LoVo (cell line): ENCODE measurements around the gene SULT1C4.
A peak's percentile ranks its signal among the peaks of the same experiment; 100 is the strongest.

Experiments used
- DNase-seq: peaks from one replicate; pipeline ENCODE4 v3.0.0-alpha.2; 2016; ENCODE audit warnings: low spot score

SULT1C4 gene

DNA sequence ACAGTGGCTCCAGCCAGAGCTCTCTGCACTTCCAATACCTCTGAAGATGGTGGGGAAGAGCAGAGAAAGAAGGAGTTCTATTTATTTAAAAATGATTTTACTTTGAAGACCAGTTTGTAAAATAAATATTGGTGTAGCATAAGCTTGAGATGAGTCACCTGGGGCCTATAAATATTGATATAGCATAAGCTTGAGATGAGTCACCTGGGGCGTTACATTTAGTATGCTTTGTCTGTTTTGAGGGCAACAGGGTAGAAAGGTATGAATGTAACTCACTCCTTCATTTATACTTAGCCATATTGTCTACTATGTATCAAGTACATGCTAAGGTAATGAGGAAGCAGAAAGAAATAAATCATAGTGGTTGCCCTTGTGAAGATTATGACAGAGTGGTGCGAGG, 7.7 kb upstream of the SULT1C4 start:
- peak; percentile 66 for DNase-seq

DNA sequence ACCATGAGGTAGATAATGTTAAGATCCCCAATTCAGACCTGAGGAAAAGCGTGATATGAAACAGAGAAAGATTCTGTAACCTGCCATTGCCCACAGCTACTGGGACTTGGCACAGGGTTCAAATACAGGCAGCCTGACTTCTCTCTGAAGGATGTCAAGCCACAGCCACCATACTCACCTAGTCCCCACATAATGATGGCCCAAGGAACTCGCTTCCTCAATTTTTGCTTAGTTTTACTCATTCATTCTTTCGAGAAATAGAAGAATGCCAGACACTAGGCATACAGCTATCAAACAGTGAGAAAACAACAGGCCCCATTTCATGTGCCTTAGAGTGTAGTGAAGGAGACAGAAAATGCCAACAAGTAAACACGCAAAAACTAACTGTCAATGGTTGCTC, 980 bp upstream of the SULT1C4 start:
- no peak for DNase-seq

DNA sequence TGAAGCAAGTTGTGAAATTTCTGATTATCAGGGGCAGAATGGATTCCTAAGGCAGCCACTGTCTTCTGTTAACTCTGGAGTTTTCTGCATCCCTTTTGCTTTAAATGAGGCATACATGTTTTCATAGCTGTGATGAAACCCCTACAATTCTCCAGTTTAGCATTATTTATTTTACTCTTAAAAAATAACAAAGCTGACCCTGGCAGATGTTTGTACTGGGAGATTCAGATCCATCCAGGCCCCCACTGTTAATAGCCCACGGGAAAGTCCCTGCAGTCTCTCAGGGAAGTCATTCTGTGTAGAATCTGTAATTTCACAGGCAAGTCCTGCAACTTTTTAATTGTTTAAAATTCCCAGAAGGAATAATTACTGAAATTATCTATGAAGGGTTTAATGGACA, 353 bp upstream of the SULT1C4 start:
- no peak for DNase-seq

DNA sequence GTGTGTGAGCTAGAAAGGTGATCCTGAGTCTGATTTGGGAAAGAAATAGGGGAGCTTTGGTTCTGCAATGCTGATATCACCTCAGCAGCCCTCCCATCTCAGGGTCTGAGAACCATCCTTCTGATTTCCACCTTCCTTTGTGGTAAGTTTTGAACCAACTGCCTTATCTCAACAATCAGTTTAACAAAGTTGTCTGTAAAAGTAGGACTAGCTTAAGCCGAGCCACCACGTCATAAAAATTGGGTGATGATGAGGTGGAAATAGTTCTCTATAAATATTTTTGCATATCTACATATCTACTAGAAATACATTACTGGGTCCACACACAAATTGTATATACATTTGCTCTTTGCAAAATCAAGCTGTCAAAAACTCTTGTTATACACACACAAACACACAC, 1.1 kb downstream of the SULT1C4 start:
- DNase-seq = no peak

DNA sequence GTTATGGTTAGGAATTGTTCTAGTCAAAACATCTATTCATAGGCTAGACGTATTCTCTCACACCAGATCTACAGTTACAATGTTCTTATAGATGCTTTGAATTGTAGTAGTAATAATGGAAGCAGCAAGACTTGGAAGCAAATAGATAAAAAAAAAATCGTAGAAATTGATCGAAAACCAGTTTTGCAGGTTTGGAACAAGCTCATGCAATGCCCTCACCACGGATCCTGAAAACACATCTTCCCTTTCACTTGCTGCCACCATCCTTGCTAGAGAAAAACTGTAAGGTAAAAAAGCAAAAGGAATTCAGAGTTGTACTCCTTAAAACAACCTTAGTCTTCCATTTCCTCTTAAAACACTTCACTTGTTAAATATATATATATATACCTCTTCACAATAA, 4.4 kb downstream of the SULT1C4 start:
- DNase-seq = no peak

DNA sequence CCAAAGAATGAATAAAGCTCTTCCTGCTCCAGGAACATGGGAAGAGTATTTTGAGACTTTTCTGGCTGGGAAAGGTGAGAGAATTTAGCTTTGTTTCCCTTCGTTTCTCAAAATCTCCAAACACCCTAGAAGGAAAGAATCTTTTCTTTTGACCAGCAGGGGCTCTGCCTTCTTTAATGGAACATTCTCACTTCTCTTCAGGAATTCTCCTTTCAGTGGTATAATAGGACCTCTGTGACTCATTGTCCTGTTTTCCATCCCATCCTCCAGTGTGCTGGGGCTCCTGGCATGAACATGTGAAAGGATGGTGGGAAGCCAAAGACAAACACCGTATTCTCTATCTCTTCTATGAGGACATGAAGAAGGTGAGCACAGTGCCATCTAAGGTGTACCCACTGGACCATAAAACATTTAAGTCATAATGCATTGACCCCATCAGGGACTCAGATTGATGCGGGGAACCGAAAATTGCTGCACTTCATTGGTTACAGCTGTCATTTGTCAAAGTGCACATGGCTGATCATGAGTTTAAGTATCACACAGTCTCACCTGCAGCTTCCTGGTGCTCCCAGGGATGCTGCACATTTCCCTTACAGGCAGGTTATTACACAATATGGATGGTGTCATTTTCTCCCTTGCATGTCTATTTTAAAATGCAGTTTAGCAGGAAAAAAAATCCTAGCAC, 5.5 kb downstream of the SULT1C4 start:
- no peak for DNase-seq

DNA sequence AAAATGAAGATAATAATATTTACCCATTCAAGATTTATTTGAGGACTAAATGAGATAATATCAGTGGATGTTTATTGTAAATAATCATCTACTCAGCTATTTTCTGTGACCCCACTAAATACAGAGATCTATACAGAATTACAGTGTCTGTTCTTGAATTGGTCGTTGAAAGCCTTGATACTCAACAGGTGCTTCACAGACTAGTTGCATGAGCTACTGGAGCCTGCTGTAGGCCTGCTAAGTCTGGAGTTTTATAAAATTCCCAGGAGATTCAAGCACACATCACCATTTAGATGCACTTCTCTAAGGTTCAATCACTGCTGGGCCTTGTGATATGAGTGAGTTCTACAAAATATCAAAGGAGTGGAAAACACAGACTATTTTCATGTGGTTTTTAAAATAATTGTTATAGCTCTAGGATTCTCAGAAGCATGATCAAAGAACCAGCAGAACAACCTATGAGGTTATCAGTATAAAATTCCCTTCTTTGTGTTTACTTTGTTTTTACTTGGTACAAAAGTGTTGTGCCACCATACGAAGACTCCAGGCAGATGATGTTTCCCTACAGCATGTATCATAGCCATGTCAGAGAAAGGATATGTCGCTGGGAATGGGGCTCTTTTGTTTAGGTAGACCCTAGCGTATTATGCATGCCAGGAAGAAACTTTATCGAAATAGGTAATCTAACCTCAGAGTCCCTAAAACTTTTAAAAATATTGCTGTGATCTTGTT, 7.1 kb downstream of the SULT1C4 start:
- DNase-seq = no peak

DNA sequence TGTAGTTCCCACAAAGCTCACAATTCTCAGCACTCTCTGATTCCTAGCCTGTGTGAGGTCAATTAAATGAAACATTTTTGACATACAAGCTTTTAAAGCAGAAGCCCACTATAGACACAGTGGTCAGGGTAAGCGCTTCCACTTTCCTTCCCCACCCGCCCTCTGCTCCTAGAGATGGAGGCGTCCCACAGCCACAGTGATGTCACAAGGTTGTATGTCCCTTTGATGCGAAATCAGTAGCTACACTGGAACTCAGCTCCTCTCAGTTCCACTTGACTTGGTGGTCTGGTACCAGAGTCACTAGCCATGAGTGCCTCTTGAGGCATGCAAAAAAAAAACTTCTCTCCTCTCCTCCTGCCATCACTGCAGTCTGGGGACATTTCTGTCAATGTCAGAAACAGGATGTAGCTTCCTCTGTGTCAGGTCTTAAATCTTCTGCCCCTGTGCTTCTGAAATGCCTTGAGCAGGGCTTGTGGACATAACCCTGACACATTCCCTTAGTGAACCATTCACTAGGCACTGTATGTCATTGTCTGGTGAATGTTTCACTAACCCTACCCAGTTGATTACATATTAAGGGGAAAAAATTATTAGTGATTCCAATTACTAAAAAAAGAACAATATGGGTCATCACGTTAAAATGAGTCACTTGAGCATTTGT, 7.8 kb downstream of the SULT1C4 start:
- DNase-seq = no peak

DNA sequence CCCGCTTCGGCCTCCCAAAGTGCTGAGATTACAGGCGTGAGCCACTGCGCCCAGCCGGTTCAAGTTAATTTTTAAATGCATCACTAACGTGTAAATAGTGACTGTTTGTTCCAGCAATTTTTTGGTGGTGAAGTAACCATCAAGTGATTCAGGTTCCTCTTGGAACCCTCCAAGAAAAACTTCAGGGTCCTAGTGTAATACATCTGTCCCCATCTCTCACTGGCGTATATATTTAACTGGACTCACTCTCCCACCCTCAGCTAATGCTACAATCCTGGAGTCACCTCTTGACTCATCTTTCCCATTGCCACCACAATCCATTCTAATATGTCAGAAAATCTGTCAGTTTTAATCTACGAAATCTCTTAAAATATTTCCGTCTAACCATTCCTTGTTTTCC, 10.3 kb downstream of the SULT1C4 start:
- no peak for DNase-seq

DNA sequence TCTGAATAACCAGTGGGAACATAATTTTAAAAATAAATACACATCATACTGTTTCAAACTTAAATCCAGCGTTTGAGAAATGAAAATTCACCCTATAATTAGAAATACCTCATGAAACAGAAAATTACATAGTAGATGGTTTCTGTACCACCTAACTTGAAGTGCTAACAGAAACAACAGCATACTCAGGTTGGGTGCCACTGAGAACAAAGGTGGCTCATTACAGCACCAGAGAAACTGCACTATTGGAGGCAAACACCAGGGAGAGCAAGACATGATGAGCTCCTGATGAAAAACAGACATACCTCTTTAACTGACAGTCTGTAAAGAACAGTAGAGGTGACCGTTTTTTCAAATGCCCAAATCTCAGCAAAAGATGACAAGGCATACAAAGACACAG, 12.6 kb downstream of the SULT1C4 start:
- DNase-seq = no peak

DNA sequence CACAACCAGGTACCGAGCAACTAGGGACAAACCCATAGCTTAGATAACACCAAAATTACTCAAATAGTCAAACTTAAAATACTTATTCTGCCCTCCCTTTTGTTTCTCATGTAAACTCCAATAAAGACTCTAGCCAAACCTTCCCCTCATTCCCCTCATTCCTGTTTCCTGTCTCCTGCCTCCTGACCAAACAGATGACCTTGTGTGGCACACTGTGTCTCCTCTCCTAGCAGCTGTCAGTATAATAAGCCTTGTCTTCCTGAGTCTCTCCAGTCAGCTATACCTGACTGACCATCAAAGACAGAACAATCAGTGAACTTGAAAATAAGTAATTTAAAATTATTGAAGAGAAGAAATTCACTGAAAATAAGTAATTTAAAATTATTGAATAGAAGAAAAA, 14.3 kb downstream of the SULT1C4 start:
- no peak for DNase-seq

DNA sequence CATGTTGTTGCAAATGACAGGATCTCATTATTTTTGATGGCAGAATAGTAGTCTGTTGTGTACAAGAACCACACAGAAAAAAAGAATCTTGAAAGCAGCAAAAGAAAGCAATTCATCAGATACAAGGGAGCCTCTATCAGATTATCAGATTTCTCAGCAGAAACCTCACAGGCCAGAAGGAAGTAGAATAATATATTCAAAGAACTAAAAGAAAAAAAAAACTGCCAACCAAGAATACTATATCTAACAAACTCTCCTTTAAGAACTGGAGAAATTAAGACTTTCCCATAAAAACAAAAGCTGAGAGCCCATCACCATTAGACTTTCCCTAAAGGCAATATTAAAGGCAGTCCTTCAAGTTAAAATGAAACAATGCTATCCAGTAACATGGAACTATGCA, 15.4 kb downstream of the SULT1C4 start:
- no peak for DNase-seq

DNA sequence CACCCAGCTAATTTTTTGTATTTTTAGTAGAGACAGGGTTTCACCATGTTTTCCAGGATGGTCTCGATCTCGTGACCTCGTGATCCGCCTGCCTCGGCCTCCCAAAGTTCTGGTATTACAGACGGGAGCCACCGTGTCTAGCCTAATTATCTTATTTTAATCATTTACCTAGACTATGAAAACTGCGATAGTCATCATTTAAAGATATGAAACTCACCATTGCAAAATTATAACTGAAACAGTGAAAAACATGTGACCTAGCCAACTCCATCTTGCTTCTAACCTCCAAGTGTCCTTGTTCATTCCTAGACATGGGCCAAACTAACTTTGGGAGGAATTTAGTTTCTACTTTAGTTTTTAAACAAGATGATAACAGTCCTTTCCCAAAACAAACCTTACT, 17.4 kb downstream of the SULT1C4 start:
- DNase-seq = no peak

DNA sequence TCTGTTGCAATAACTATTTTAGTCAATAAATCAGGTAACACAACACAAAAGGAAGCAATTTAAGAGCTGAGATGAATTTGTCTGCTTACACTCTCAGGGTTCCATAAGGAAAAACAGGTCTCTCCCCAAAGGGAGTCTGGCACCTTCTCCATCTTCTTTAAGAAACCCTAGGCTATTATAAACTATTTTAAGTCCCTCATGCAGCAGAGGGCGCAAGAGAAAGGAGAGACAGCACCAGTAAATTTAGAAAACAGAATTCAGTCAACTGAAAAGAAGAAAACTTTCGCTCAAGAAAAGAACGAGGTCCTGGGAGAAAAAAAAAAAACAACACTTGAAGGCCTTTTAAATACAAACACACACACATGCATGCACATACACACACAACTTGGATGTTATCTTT, 19.1 kb downstream of the SULT1C4 start:
- DNase-seq = no peak

DNA sequence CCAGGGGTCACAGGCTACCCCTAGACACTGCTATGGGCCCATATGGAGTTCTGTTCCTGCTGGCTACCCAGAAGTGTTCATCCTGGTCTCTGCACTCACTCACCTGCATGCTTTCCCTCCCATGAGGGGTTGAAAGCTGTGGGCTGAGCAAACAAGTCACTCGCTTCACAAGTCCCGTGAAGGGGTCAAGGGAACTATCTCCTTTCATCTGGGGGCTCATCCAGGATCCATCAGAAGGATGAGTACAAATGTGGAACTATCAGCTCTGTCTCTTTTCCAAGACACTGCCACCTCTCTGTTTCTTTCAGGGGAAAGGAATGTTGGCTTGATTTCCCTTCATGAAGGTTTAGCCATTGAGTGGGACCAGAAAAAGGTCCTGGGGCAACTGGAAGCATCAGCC, 21.7 kb downstream of the SULT1C4 start:
- no peak for DNase-seq

DNA sequence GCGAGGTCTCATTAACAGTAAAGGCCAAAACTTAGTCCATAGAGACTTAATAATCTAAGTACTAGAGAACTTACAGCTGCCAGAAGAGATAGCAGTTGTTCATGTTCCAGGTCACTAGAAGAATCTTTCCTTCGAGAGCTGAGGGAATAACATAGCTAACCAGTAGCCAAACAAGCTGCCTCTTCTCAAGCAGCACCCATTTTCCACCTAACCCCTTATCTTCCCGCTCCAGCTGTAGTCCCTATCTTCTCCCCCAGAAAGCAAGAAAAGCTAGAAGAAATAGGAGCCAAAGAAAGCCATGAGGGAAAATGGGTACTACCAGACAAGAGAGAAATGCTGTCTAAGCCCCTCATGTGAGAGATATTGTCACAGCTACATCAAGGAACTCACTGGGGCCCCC, 24.0 kb downstream of the SULT1C4 start:
- no peak for DNase-seq

DNA sequence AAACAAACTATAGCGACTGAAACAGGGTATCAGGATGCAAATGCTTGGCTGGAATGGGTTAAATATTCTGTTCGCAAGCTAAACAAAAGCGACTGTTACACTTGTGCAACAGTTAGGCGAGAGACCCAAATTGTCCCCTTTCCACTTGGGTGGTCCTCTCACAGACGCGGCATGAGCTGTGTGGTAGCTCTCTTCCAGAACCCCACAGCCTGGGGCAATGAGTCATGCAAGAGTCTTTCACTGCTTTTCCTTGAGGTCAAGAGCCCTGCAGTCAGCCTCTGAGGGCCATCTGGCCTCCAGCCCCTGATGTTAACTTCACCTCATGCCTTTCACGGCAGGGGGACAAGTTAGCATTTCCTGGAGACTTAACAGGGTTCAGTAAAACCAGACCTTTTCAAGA, 25.7 kb downstream of the SULT1C4 start:
- no peak for DNase-seq

DNA sequence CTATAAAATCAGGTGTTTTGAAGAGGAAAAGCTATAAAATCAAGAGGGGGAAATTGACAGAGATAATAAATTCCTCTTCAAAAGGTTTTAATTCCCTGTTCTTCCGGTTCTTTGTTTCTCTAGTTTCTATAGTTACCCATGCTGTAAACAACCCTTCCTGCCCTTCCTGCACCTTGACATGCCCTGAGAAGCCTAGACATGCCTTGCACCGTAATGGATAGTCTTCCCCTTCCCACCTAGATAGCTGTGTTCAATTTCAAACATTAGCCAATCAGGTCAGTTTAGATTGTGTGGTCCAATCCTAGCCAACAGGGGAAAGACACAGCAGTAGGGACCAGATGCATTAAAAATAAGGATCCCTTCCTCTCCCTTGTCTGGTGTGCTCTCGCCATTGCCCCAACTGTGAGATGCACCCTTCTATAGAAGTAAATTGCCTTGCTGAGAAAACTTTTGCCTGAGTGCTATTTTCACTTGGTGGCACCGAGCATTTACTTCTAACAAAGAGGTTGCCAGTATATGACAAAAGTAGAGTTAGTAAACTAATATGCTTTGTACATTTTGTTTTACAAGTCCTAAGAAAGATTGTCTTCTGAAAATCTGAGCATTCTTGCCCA, 27.1 kb downstream of the SULT1C4 start:
- DNase-seq = peak; percentile 36

DNA sequence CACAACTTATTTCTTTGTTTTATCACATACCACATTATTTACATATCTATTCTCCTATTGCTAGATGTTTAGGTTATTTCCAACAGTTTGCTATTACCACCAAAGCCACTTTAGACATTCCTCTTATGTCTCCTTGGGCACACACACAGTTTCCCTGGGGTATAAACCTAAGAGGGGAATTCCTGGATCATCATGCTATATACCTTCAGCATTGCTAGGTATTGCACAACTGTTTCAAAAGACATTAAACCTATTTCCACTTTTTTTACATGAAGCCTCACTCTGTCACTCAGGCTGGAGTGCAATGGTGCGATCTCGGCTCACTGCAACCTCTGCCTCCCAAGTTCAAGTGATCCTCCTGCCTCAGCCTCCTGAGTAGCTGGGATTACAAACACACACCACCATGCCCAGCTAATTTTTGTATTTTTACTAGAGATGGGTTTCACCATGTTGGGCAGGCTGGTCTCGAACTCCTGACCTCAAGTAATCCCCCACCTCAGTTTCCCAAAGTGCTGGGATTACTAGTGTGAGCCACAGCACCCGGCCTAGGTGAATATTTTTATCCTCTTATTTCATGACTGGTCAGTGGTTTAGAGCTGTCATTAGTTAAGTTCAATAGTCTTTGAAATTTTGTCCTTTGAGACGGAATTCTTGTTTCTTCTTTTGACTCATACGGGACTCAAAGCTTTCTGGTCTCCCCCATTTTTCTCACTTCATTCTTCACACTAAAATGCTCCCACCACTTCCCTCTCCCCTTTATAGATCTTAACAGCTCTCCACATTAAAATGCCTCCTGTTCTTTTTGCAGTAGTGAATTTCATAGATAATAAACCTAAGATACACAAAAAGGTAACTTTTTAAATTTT, 30.3 kb downstream of the SULT1C4 start:
- DNase-seq = no peak

DNA sequence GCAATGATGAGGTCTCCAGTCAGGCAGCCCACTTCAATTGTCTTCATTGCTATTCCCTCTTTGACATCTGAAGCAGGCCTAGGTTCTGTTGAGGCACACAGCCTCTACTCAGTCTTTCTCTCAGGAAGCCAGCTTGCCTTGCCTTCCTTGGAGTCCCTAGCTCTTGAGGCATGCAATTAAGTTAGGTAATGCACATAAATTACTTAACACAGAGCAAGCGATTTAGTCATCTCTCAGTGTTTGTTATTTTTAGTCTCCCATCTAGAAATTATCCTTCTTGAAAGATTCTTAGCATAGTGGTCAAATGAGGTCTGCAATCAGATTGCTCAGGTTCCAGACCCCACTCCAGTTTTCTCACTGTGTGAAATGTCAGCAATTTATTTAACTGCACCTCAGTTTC, 32.0 kb downstream of the SULT1C4 start:
- DNase-seq = no peak

DNA sequence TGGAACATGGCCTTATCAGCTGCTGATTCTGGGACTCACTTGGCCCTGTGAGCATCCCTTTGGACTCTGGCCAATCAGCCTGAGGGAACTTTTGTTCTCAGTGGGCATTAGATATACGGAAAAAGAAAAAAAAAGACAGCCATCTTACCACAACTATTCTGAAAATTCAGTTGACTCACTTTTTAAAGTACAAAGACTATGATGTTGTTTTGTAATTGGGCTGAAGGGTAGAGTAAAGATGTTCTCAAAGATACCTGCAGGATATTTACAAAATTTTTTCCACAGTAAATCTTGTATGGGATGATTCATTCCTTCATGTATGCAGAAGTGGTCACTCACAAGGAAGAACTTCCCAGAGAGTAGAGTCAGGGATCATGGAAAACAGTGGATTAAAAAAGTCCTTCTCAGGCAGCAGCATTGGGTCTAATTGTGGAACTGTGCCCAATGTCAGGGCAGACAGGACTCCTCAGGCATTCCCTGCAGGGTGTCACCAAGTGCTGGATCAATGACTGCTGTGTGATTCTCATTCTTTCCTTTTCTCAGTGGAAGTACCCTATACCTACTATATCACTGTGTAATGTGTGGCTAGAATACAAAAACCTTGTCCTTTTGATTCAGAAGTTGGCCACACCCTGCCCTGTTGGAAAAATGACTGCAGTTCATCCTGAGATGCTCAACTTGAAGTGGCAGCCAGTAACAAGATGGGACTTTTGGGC, 35.4 kb downstream of the SULT1C4 start:
- DNase-seq = peak; percentile 86
